H1 (cell line): ENCODE data around the gene PGM2L1. TPM values are rescaled to one million over a fixed set of nuclear protein-coding genes. Genes with fewer than 3 reads are reported as not detected.

Experiments used
- CTCF ChIA-PET: fragments of 300-600 bp; sonication (Branson Sonifier 250); formaldehyde crosslinking; loops from one replicate; lab custom pipeline; 2021; ENCODE audit not compliant: partially characterized antibody; lab: Charles Lee
- POLR2A ChIA-PET: fragments of 300-600 bp; sonication (Branson Sonifier 250); formaldehyde crosslinking; loops from one replicate; lab custom pipeline; 2021; ENCODE audit warnings: inconsistent platforms; ENCODE audit not compliant: partially characterized antibody; lab: Charles Lee
- DNase-seq, 2 experiments: peaks; one replicate each; pipeline versions ENCODE4 v3.0.0 to v3.0.0-alpha.2; 2010 to 2022; ENCODE audit warnings: low spot score in 2 of 2, low read depth in 1 of 2, mixed read lengths in 1 of 2
- FAIRE-seq: peaks from 2 replicates; lab custom pipeline; 2011; peaks lifted over from hg19 to GRCh38; lab: Jason Lieb, UNC
- H2AFZ ChIP-seq: 2 replicates; pipeline ENCODE4 v1.8.1; 2012; ENCODE audit warnings: low read length, inconsistent platforms
- H2AK5ac ChIP-seq: 2 replicates; pipeline ENCODE4 v1.6.1; 2013; ENCODE audit warnings: low read depth, low read length
- H2BK120ac ChIP-seq: replicated peaks from 2 replicates; pipeline ENCODE3; 2013; ENCODE audit warnings: low read depth, low read length, inconsistent platforms
- H2BK12ac ChIP-seq: 2 replicates; pipeline ENCODE4 v1.6.1; 2013; ENCODE audit warnings: low read depth, low read length
- H2BK15ac ChIP-seq: 2 replicates; pipeline ENCODE4 v1.6.1; 2013; ENCODE audit warnings: low read length
- H2BK20ac ChIP-seq: 2 replicates; pipeline ENCODE4 v1.6.1; 2013; ENCODE audit warnings: low read length
- H2BK5ac ChIP-seq: 2 replicates; pipeline ENCODE4 v1.6.1; 2013; ENCODE audit warnings: low read depth, low read length
- H3K14ac ChIP-seq: 2 replicates; pipeline ENCODE4 v1.6.1; 2013; ENCODE audit warnings: inconsistent platforms; ENCODE audit not compliant: insufficient read length
- H3K18ac ChIP-seq: 2 replicates; pipeline ENCODE4 v1.6.1; 2013; ENCODE audit warnings: low read length; ENCODE audit errors: extremely low read depth
- H3K23ac ChIP-seq: 2 replicates; pipeline ENCODE4 v1.6.1; 2013; ENCODE audit warnings: inconsistent platforms; ENCODE audit not compliant: insufficient read length
- H3K23me2 ChIP-seq: 2 replicates; pipeline ENCODE4 v1.6.1; 2013; ENCODE audit warnings: low read depth, low read length
- H3K27ac ChIP-seq: 2 replicates; pipeline ENCODE4 v1.6.1; 2011; ENCODE audit warnings: low read depth, low read length, inconsistent platforms
- H3K27me3 ChIP-seq, 4 experiments: replicated peaks in 1 of 4; 1 replicate in 1 of 4; 2 replicates in 3 of 4; pipeline versions ENCODE4 v1.6.1 to v1.8.1; 2011 to 2013; ENCODE audit warnings: low read length in 3 of 4, mild to moderate bottlenecking in 3 of 4, inconsistent platforms in 2 of 4, mixed read lengths in 2 of 4, moderate library complexity in 1 of 4; ENCODE audit not compliant: control insufficient read depth in 3 of 4, insufficient read depth in 3 of 4; ENCODE audit errors: extremely low read depth in 1 of 4
- H3K36me3 ChIP-seq, 4 experiments: 2 replicates each; pipeline versions ENCODE4 v1.6.1 to v1.8.1; 2011 to 2013; ENCODE audit warnings: mild to moderate bottlenecking in 4 of 4, low read length in 3 of 4, moderate library complexity in 2 of 4, control low read depth in 1 of 4, inconsistent platforms in 1 of 4; ENCODE audit not compliant: insufficient read depth in 4 of 4, control insufficient read depth in 2 of 4
- H3K4ac ChIP-seq: replicated peaks from 2 replicates; pipeline ENCODE3; 2013; ENCODE audit warnings: low read length, low read depth, mixed read lengths, inconsistent platforms; ENCODE audit not compliant: insufficient read length
- H3K4me1 ChIP-seq, 4 experiments: replicated peaks in 1 of 4; 1 replicate in 1 of 4; 2 replicates in 3 of 4; pipeline versions ENCODE4 v1.6.1 to v1.8.1; 2011 to 2013; ENCODE audit warnings: low read length in 3 of 4, inconsistent platforms in 2 of 4, mixed read lengths in 1 of 4; ENCODE audit not compliant: insufficient read depth in 4 of 4, control insufficient read depth in 3 of 4
- H3K4me2 ChIP-seq, 2 experiments: 2 replicates each; pipeline versions ENCODE4 v1.6.1 to v1.8.1; 2011 to 2013; ENCODE audit warnings: low read depth in 2 of 2, low read length in 2 of 2, control low read depth in 1 of 2, inconsistent platforms in 1 of 2, mild to moderate bottlenecking in 1 of 2; ENCODE audit not compliant: insufficient read depth in 1 of 2
- H3K4me3 ChIP-seq, 4 experiments: fragments of 200-600, 300-600 bp in 1 of 4; sonication (generic), shearing (Covaris generic), sonication (Bioruptor Twin) in 1 of 4; 2 replicates each; pipeline versions ENCODE4 v1.5.1 to v1.8.1; 2011 to 2016; ENCODE audit warnings: low read length in 4 of 4, low read depth in 3 of 4, control low read depth in 2 of 4, inconsistent platforms in 2 of 4, mild to moderate bottlenecking in 2 of 4, mixed read lengths in 1 of 4, moderate library complexity in 1 of 4; ENCODE audit not compliant: insufficient read depth in 2 of 4; ENCODE audit errors: extremely low read depth in 1 of 4
- H3K56ac ChIP-seq: replicated peaks from 2 replicates; pipeline ENCODE3; 2013; ENCODE audit warnings: low read depth, mild to moderate bottlenecking, mixed read lengths, low read length, inconsistent platforms; ENCODE audit not compliant: insufficient read length
- H3K79me1 ChIP-seq: 2 replicates; pipeline ENCODE4 v1.6.1; 2013; ENCODE audit warnings: low read depth, low read length, control low read depth
- H3K79me2 ChIP-seq, 2 experiments: 2 replicates each; pipeline versions ENCODE4 v1.6.1 to v1.8.1; 2012 to 2013; ENCODE audit warnings: low read length in 2 of 2, mild to moderate bottlenecking in 2 of 2, inconsistent platforms in 1 of 2; ENCODE audit not compliant: insufficient read depth in 2 of 2, control insufficient read depth in 1 of 2
- H3K9ac ChIP-seq, 4 experiments: replicated peaks in 1 of 4; 1 replicate in 1 of 4; 2 replicates in 3 of 4; pipeline versions ENCODE4 v1.6.1 to v1.8.1; 2011 to 2013; ENCODE audit warnings: low read depth in 3 of 4, low read length in 3 of 4, control low read depth in 2 of 4, mild to moderate bottlenecking in 2 of 4, moderate library complexity in 2 of 4, inconsistent platforms in 1 of 4; ENCODE audit errors: extremely low read depth in 1 of 4
- H3K9me3 ChIP-seq, 2 experiments: 2 replicates each; pipeline versions ENCODE4 v1.6.1 to v1.8.1; 2012 to 2013; ENCODE audit warnings: mild to moderate bottlenecking in 2 of 2, moderate library complexity in 2 of 2, control low read depth in 1 of 2, inconsistent platforms in 1 of 2, low read depth in 1 of 2, low read length in 1 of 2, mixed read lengths in 1 of 2; ENCODE audit not compliant: insufficient read depth in 2 of 2
- H4K20me1 ChIP-seq, 2 experiments: replicated peaks in 1 of 2; 2 replicates each; pipeline versions ENCODE3 to v1.8.1; 2011 to 2013; ENCODE audit warnings: inconsistent platforms in 2 of 2, low read length in 2 of 2, mild to moderate bottlenecking in 1 of 2; ENCODE audit not compliant: insufficient read depth in 2 of 2, control insufficient read depth in 1 of 2
- H4K5ac ChIP-seq: 2 replicates; pipeline ENCODE4 v1.6.1; 2013; ENCODE audit warnings: low read length, low read depth, mixed read lengths, inconsistent platforms; ENCODE audit not compliant: insufficient read length
- H4K8ac ChIP-seq: 2 replicates; pipeline ENCODE4 v1.8.0; 2013; ENCODE audit warnings: mild to moderate bottlenecking, moderate library complexity, low read length, inconsistent platforms; ENCODE audit not compliant: insufficient read depth; ENCODE audit errors: extremely low read depth
- H4K91ac ChIP-seq: replicated peaks from 2 replicates; pipeline ENCODE3; 2013; ENCODE audit warnings: low read length, mixed read lengths, inconsistent platforms; ENCODE audit not compliant: insufficient read length
- FOSL1 ChIP-seq: IDR thresholded peaks from 2 replicates; pipeline ENCODE4 v1.6.1; 2011; ENCODE audit warnings: mild to moderate bottlenecking, low read depth, low read length, moderate library complexity; ENCODE audit not compliant: insufficient read depth
- SP1 ChIP-seq: IDR thresholded peaks from 2 replicates; pipeline ENCODE4 v1.6.1; 2011; ENCODE audit warnings: low read depth, low read length
- polyA plus RNA-seq, 7 experiments: library from polyadenylated mRNA; depleted of rRNA in 3 of 7; stranded (reverse) in 5 of 7; unstranded in 2 of 7; fragments of >200 nt in 5 of 7; fragments of 200-250 nt in 2 of 7; gene quantifications; 1 replicate in 5 of 7; 2 replicates in 1 of 7; 4 replicates in 1 of 7; pipeline versions ENCODE4 v1.2.1 to v1.2.3, GENCODE V29; 2011 to 2013; ENCODE audit warnings: missing spikeins in 2 of 7, mixed read lengths in 2 of 7
- total RNA-seq: library from RNA; stranded (reverse); fragmentation: NEBNext Ultra II Directional; extraction: Animal tissue kit (Norgen Biotek cat#: 25700); gene quantifications from 2 replicates; pipeline ENCODE4 v1.2.1, GENCODE V29; 2021

PGM2L1 gene
- total and polyA plus RNA-seq, 2 of the 8 experiments (the other 6 are each of a cell fraction or from before 2014, with no cell fraction given): 5.0 to 42.7 TPM

DNA sequence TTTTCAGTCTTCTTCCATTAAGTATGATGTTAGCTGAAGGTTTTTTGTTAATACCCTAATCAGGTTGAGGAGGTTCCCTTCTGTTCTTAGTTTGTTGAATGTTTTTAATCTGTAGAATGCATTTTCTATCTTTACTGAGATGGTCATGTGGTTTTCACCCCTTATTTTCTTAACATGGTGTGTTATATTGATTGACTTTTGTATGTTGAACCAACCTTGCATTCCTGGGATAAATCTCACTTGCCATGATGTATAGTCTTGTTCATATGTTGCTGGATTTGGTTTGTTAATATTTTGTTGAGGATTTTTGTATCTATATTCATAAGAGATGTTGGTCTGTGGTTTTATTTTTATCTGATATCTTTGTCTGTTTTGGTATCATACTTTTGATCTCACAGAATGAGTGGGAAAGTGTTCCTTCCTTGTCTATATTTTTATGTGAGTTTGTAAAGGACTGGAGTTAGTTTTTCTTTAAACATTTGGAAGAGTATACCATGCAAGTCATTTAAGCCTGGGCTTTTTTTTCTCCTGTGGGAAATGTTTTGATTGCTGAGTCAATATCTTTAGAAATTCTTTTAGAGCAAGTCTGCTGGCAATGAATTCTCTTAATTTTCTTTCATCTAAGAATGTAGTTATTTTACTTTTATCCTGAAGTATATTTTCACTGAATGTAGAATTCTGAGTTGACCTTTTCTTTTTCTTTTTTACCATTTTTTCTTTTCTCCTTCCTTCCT lies 81.3 kb downstream of the PGM2L1 start:
- POLR2A ChIA-PET: no interaction called here
- no peak overlapping the region for H4K8ac ChIP-seq
- TF ChIP-seq FOSL1 (no peak), SP1 (no peak)
- TF ChIP-seq, all 59 proteins: peak for 0
- Histone ChIP-seq H3K23me2 (0 out of 2 replicates have a peak, but pooled peaks cover under 1% of the 10 kb centered on the region), H4K91ac (no peak overlapping the region), H2BK120ac (no peak overlapping the region), H4K5ac (no peak overlapping the region), H2BK5ac (no peak overlapping the region), H3K79me2 (no peaks in the 10 kb centered on the region), H2AFZ (no peak overlapping the region), H3K79me1 (no peaks in the 10 kb centered on the region), H3K27ac (no peak overlapping the region), H4K20me1 (no peaks in the 10 kb centered on the region), H3K4me2 (no peak overlapping the region), H3K14ac (no peak overlapping the region), H3K27me3 (peaks cover 2 to 6% (median 3%) of the 10 kb centered on the region in 4 experiments), H2BK12ac (no peak overlapping the region), H3K4ac (no peak overlapping the region), H2BK20ac (no peak overlapping the region), H3K23ac (no peak overlapping the region), H3K18ac (no peak overlapping the region), H2BK15ac (no peak overlapping the region), H3K4me1 (no peaks in the 10 kb centered on the region), H3K9ac (no peak overlapping the region), H2AK5ac (no peak overlapping the region), H3K9me3 (no peaks in the 10 kb centered on the region; a peak in 1 of 4 replicates), H3K56ac (no peak overlapping the region), H3K36me3 (no peaks in the 10 kb centered on the region), H3K4me3 (no peak overlapping the region)
- DNase-seq: no peak
- CTCF ChIA-PET: interaction anchor here (0.8 to 1.4 kb wide), 3 partner anchors 19 to 61 kb away, joined by 3 to 4 read pairs (median 4); no protein-coding TSS in a partner anchor
- no peak for FAIRE-seq
